NCI-H446 (cell line): Measurements from ENCODE around the gene DRAM1.

ENCODE experiments used
- DNase-seq, 2 experiments: peaks; one replicate each; lab custom pipeline; 2025; lab: John Stamatoyannopoulos, UW

The DRAM1 gene

DNA sequence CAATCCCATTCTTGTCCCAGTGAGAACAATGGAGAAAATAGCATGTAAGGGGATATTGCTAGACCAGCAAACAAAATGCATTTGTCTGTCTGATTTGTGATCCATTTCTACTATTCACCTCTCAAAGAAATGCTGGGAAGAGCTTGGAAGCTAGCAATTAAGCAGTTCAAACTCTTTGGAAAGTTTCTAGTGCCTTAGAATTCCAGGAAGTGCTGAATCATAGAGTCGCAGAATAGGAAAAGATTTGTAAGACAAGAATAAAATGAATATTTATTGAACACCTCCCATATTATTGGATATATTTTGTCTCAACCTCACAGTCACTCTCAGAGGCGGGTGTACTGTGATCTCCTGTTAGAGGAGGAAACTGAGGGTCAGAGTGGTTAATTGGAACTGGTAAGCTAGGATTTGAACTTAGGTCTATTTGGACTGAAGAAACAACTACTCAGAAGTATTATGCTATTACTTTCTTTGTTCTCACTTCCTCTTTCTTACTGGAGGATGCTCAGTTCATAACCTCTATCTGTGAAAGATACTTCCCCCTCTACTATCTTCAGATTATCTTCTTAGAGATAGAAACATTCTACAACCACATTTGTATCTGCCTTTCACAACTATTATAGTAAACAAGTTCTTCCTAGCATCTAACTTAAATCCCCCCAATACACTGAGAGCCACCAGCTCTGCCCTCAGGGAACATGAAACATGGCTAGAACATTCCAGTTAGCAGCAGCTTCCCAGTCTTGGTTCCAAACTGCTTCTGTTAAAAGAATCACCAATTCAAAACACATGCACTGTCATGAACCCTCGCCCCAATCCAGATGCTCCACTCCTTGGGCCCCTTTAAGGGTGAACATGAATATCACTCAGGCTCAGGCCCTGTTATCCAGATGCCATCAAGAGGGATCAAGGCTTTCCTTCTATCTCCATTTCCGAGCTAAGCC lies 64.2 kb downstream of the DRAM1 start:
- DNase-seq = no peak

DNA sequence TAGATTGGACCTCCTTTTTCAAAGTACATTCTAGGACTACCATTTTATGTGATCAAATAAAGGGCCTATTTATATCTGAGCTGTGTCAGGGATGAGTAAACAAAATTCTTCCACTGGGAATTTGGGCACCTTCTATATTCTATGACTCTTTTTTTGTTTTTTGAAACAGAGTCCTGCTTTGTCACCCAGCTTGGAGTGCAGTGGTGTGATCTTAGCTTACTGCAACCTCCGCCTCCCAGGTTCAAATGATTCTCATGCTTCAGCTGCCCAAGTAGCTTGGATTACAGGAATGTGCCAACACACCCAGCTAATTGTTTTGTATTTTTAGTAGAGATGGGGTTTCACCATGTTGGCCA lies 64.8 kb downstream of the DRAM1 start:
- DNase-seq = no peak

DNA sequence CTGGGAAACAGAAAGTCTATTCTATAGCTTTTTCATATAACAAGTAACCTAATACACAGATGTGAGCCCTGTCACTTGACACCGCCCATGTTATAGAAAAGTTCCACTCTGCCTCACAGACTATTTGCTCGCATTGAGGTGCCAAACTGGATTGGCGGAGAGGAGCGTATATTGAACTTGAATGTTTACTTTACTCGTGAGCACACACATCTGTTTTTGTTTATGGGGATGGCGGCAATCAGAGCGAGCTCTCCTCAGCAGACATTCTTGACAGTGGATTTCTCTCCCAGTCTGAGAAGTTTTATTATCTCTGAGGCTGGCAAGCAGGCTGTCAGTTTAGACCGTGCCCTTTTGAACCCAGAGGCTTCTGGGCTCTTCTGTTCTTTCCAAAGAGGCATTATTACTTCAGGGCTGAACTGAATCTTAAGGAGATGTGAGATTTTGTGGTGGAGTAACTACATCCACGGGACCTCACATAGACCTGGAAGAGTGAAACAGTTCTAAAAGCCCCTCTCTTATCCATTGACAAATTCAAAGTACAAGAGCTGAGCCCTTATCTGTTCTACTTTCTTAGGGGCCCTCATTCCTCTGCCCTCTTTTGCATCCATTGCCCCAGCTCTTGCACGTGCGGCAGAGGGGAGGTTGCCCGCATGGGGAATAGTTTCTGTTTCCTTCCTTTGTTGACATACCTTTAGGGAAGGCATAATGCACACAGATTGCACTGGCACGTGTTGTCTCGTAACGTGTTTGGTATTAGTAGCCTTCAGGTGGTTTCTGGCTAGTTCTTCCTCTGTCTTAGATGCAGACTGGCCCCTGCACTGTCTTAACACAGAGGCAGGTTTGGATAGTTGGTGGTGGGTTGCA lies 68.2 kb downstream of the DRAM1 start:
- no peak for DNase-seq

DNA sequence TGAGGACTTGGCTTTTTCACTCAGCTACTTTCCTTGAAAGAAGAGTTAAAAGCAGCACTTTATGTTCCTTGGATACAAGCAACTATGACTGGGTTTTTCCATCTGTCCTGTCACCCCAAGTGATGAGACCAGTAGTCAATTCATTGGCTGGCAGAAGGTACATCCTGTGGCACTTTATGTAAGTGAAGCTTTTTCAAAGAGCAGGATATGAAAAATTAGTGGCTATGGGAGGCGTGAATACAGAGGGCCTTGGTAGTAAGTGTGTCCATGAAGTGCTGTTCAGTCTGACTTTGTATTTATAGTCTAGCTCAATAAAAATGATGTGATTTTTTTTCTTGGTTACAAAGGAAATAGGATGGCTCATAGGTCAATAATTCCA lies 68.8 kb downstream of the DRAM1 start:
- DNase-seq = no peak

DNA sequence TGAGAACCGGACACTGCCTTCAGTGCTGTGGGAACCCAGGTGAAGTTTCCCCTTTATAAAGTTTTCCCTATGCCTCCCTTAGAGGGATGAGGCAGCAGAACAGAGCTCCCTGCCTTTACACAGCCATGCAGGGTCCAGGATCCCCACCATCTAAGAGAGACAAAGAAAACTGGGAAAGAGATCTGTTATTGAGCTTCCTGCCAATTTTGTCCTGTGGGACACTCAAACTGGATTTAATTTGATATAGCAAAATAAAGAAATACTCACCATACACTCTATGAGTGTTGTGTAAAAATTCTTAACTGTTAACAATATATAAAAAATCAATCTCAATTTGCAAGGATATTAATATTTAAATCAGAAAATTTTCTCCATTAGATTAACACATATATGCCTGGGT lies 69.9 kb downstream of the DRAM1 start:
- DNase-seq = no peak

DNA sequence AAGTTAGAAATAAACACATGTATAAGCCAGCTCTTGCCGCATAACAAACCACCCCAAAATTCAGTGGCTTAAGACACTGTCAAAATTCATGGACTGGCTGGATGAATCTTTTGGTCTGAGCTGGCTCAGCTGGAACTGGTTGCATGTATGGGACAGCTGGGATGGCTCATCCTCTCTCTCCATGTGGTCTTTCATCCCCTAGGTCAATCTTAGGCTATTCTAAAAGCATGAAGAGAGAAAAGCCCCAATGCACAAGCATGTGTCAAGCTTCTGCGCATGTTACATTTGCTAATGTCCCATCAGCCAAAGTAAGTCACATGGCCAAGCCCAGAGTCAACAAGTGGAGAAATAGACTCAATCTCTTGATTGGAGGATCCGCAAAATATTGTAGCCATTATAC lies 71.0 kb downstream of the DRAM1 start:
- DNase-seq = no peak

DNA sequence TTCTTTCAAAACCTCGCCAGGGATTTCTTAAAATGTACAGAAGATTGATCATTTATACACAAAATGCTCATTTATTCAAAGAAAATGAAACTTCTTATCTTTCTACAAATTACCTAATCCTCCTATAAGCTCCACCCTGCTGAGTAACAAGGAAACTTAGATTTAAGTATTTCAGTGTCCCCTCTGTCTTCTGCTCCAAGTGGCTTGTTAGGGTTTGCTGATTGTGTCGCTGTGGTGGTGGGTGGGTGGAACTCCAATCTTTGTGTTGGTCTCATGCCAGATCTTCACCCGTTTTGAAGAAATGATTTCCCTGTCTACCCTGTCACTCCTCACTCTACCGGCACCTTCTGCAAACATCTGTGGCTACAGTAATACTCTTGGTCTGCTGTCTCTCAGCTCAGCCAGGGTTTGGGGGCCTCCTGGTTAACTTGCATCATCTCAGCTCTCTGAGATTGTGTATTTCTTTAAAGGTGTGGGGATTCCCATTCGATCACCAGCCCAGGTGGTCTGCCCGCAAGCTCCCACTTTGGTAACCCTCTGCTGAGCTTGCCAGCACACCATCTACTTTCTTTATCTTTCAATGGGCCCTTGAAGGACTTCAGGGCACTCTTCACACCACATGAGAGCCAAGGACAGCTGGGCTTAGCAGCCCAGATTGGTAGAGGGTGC lies 73.8 kb downstream of the DRAM1 start:
- DNase-seq = no peak

DNA sequence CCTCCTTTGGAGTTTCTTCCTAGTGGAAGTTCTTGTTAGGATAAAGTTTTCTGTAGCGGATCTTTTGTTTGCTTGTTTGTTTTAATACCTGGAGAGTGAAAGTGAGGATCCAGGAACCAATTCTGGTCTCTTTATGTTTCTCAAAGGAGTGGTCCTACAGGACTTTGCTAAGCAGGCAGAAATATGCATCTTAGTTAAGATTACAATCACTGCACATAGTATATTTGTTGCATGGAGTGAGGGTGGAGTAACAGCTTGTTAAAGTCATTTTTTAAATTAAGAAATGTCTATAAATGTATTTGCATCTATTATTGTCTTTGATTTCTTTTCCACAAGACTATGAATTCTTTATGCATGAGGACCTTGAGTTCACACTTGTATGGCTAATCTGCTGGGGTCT lies 76.7 kb downstream of the DRAM1 start:
- DNase-seq = no peak

DNA sequence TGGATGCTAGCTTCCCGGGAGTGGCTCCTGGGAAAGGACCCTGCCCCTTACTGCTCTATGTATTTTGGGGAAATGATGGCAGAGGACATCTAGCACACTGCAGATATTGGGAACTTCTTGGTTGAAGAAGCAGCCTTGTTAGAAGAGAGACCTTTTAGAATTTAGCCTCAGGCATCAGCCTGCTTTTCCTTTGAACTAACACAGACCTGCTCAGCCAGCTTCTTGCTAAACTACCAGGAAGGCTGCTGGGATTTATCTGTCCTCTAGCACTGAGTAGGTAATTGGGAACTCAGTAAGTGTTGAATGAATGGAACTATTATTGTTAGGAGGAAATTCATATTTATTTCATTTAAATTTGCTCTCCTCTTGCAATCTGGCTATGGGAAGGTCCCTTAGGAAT lies 77.3 kb downstream of the DRAM1 start:
- no peak for DNase-seq

DNA sequence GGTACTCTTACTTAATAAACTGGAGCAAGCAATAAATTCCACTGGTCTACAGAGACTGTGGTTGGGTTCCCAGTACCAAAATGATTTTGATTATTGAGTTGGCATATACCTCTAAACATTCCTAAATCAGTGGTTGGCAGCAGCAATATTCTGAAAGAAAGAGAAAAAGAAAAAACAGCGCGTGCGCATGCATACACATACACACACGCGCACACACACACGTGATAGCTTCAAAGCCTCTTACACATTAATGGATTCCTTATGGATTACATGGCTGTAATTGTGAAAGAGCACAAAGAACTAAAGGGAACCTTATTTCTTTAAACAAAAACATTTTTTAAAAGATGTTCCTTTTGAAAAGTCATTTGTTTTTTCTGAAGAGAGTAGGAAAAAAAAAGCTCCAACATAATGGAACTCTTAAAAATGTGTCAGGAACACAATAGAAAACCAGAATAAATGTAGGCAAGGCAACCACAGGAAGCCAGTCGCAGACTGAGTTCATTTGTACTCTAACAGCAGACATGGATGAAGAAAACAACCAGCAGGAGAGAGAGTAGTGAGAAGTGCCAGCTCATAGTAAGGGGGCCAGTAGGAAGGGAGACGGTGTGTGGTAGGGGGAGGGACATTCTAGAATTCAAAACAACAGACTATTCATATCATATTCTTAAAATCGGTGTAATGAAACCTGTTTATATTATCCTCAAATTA lies 80.0 kb downstream of the DRAM1 start:
- no peak for DNase-seq

DNA sequence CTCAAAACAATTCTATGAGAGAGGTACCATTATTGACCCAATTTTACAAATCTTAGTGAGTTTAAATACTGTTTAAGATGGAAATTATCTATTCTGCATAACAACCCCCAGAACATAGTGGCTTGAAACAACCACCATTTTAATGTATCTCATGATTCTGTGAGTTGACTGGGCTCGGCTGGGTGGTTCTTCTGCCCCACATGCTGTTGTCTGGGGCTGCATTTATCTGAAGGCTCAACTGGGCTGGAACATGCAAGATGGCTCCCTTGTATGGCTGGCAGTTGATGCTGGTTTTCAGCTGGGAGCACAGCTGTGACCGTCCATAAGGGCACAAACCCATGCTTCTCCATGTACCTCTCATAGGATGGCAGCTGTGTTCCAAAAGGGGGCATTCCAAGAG lies 82.2 kb downstream of the DRAM1 start:
- DNase-seq = no peak

DNA sequence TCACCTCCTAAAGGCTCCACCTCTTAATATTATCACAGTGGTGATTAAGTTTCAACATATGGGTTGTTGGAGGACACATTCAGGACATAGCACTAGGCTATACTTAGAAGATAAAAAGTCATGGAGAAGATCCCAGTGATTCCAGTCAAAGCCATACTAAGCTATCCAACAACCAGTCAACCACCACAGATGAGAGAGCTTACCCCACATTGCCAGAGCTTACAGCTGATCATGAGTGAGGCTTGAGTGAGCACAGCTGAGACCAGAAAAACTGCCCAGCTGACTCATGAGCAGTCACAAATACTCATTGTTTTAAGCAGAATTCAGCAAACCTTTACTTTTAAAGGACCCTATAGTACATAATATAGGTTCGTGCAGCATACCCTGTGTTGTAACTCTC lies 85.1 kb downstream of the DRAM1 start:
- DNase-seq = no peak

DNA sequence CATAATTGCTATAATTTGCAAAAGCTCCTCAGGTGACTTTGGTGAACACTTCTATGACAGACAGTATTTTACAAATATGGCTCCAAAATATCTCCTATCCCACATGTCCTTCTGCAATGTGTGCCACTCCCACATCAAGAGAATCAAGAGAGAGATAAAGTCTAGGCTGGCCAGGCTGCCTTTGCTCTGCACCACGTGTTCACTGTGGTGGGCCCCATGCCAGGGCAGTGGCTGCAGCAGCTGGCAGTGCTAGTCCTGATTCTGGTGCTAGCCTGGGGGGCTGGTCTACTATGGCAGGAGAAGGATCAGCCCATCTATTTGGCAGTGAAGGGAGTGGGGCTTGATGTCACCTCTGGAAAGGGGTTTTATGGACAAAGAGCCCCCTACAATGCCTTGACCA lies 86.3 kb downstream of the DRAM1 start:
- no peak for DNase-seq

DNA sequence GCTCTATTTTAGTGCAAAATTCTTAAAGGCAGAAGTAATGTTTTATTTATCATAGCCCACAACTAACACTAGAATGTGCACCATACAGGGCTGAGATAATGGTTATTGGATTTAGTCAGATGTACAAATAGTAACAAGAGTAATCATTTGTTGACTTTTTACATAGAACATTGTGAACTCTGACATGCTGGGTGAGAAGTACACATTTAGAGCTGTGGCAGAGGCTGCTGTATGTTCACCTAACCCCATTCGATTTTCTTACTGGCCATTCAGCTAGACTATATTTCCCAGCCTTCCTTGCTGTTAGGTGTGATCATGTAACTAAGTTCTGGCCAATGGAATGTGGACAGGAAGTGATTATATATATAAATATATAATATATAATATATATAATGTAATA lies 89.1 kb downstream of the DRAM1 start:
- no peak for DNase-seq

DNA sequence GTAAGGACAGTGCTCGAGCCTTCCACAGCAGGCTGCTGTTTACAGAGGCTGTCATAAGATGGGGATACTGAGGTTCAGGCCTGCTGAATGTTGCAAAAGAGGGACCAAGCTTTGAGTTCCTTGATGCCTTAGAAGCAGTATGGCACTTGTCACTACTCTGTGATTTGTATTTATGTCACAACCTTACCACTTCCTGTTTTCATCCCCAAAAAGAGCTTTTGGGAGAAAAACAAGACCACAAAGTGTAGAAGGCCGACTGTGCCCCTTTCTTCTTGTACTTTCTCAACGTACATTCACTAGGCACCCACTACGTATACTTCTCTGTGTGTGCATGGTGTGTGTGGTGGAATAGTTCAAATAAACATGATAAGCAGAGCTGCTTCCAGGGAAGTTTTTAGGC lies 90.1 kb downstream of the DRAM1 start:
- no peak for DNase-seq

DNA sequence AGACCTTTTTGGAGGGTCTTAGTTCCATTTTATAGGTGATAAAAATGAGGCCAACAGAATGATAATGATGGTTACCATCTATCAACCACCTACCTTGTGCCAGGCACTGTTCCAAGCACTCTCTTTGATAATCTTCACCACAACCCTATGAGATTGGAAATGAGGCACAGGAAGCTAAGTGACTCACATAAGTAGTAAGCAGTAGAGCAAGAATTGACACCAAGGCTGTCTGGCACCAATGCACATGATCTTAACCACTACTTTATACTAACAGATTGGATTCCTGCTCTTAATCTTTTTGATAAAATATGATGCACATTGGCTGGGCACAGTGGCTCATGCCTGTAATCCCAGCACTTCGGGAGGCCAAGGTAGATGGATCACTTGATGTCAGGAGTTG lies 91.4 kb downstream of the DRAM1 start:
- DNase-seq = no peak
